ENCODE measurements around the gene PPAT. TPM values are rescaled to one million over a fixed set of nuclear protein-coding genes. Genes with fewer than 3 reads are reported as not detected.
A peak's percentile ranks its signal among the peaks of the same experiment; 100 is the strongest.

The PPAT gene
- total RNA-seq, 3 donors from 2014 or later (not counting 1 experiment from before 2014, with no cell fraction given): 4.3 to 8.9 (median 6.2) TPM

- H3K27me3 Mint-ChIP-seq (ENCODE audit: low read depth in 2 of 2): no peaks in the 10 kb centered on the region
- ATAC-seq (no peak), DNase-seq (no peak)
- H3K27ac Mint-ChIP-seq: no peak overlapping the region
- no peak for TF ChIP-seq CTCF (IDR thresholded peaks at IDR 0.05)
- intact Hi-C loops (cut with micrococcal nuclease): no loop called here
- no peak overlapping the region for H3K4me3 Mint-ChIP-seq
- H3K4me1 Mint-ChIP-seq: no peaks in the 10 kb centered on the region
- H3K4me1 ChIP-seq (ENCODE audit: control insufficient read depth, insufficient read depth, low read length): no peaks in the 10 kb centered on the region
- 83% methylated on average over 1 of the region's 2 CpGs for WGBS (ENCODE audit: insufficient coverage)
- no peak overlapping the region for H3K4me3 ChIP-seq (ENCODE audit: low read length)
- H3K9me3 ChIP-seq (ENCODE audit: control insufficient read depth, insufficient read depth, low read length): no peaks in the 10 kb centered on the region
- no peaks in the 10 kb centered on the region for H3K27me3 ChIP-seq (ENCODE audit: control insufficient read depth, insufficient read depth, low read length)
- peaks cover 18% of the 10 kb centered on the region for H3K36me3 ChIP-seq (ENCODE audit: control insufficient read depth, insufficient read depth, low read length)
- peaks cover 12% of the 10 kb centered on the region for H3K36me3 Mint-ChIP-seq
- no peak overlapping the region for H3K27ac ChIP-seq (ENCODE audit: low read length)
- H3K9me3 Mint-ChIP-seq: no peaks in the 10 kb centered on the region
Measured at GRCh38 chr4:56444719-56445118, 9.3 kb upstream of the PPAT start.

- intact Hi-C loops (cut with micrococcal nuclease): no loop called here
- peaks cover 20 to 21% of the 10 kb centered on the region in 2 donors for H3K4me1 Mint-ChIP-seq
- no peaks in the 10 kb centered on the region for H3K27me3 Mint-ChIP-seq (ENCODE audit: low read depth in 2 of 2)
- H3K4me3 Mint-ChIP-seq: no peak overlapping the region
- Histone ChIP-seq H3K36me3 (ENCODE audit: control insufficient read depth, insufficient read depth, low read length) (peaks cover 12% of the 10 kb centered on the region), H3K27ac (ENCODE audit: low read length) (no peak overlapping the region), H3K4me3 (ENCODE audit: low read length) (no peak overlapping the region), H3K27me3 (ENCODE audit: control insufficient read depth, insufficient read depth, low read length) (no peaks in the 10 kb centered on the region), H3K4me1 (ENCODE audit: control insufficient read depth, insufficient read depth, low read length) (peaks cover 10% of the 10 kb centered on the region), H3K9me3 (ENCODE audit: control insufficient read depth, insufficient read depth, low read length) (no peaks in the 10 kb centered on the region)
- no peaks in the 10 kb centered on the region for H3K36me3 Mint-ChIP-seq
- H3K27ac Mint-ChIP-seq: no peak overlapping the region
- no CpG with 5 or more reads among the region's 1 CpG for WGBS (ENCODE audit: insufficient coverage)
- ATAC-seq (no peak), DNase-seq (no peak)
- no peak for TF ChIP-seq CTCF (IDR thresholded peaks at IDR 0.05)
- H3K9me3 Mint-ChIP-seq: no peaks in the 10 kb centered on the region
Measured at GRCh38 chr4:56440983-56441382, 5.6 kb upstream of the PPAT start.

- Histone ChIP-seq H3K27me3 (ENCODE audit: control insufficient read depth, insufficient read depth, low read length) (no peaks in the 10 kb centered on the region), H3K4me1 (ENCODE audit: control insufficient read depth, insufficient read depth, low read length) (peaks cover 18% of the 10 kb centered on the region), H3K4me3 (ENCODE audit: low read length) (no peak overlapping the region), H3K9me3 (ENCODE audit: control insufficient read depth, insufficient read depth, low read length) (no peaks in the 10 kb centered on the region), H3K27ac (ENCODE audit: low read length) (no peak overlapping the region), H3K36me3 (ENCODE audit: control insufficient read depth, insufficient read depth, low read length) (peaks cover 8% of the 10 kb centered on the region)
- WGBS (ENCODE audit: insufficient coverage): 100% methylated on average over 2 of the region's 2 CpGs
- no peak for TF ChIP-seq CTCF (IDR thresholded peaks at IDR 0.05)
- Mint-ChIP-seq H3K4me3 (no peak overlapping the region), H3K9me3 (no peaks in the 10 kb centered on the region), H3K27ac (no peak overlapping the region), H3K4me1 (peaks cover 26 to 28% of the 10 kb centered on the region in 2 donors), H3K36me3 (no peaks in the 10 kb centered on the region), H3K27me3 (ENCODE audit: low read depth in 2 of 2) (no peaks in the 10 kb centered on the region)
- intact Hi-C loops (cut with micrococcal nuclease): loop anchor here (5.0 kb wide), 2 partner anchors 214 to 469 kb away; partner anchors contain the start of gene REST
- ATAC-seq (no peak), DNase-seq (no peak)
Measured at GRCh38 chr4:56438766-56439165, 3.4 kb upstream of the PPAT start.

- DNase-seq: no peak
Measured at GRCh38 chr4:56434599-56435139, 746 bp downstream of the PPAT start.

More at GRCh38 chr4:56434599-56435139, 746 bp downstream of the PPAT start:
- Mint-ChIP-seq H3K36me3 (no peaks in the 10 kb centered on the region), H3K4me1 (peaks cover 26 to 28% of the 10 kb centered on the region in 2 donors), H3K27me3 (ENCODE audit: low read depth in 2 of 2) (no peaks in the 10 kb centered on the region), H3K4me3 (peak overlapping the region; percentile 97), H3K27ac (peak overlapping the region; percentile 89 to 91), H3K9me3 (no peaks in the 10 kb centered on the region)
- H3K4me3 ChIP-seq (ENCODE audit: low read length): peak overlapping the region; percentile 82
- peaks cover 18% of the 10 kb centered on the region for H3K4me1 ChIP-seq (ENCODE audit: control insufficient read depth, insufficient read depth, low read length)
- TF ChIP-seq CTCF (IDR thresholded peaks at IDR 0.05): no peak
- no peaks in the 10 kb centered on the region for H3K9me3 ChIP-seq (ENCODE audit: control insufficient read depth, insufficient read depth, low read length)
- no peaks in the 10 kb centered on the region for H3K27me3 ChIP-seq (ENCODE audit: control insufficient read depth, insufficient read depth, low read length)
- peak overlapping the region; percentile 89 for H3K27ac ChIP-seq (ENCODE audit: low read length)
- no peaks in the 10 kb centered on the region for H3K36me3 ChIP-seq (ENCODE audit: control insufficient read depth, insufficient read depth, low read length)
- WGBS (ENCODE audit: insufficient coverage): under 1% methylated on average over 15 of the region's 15 CpGs
- ATAC-seq: no peak
- intact Hi-C loops (cut with micrococcal nuclease): loop anchor here (2.0 to 5.0 kb wide), 3 partner anchors 218 to 486 kb away; partner anchors contain the start of genes CEP135 and REST

All from natural killer cell (primary cell).